Measurements from ENCODE around the gene WBP2.
"Not testable (repeated sequence)": the region's sequence is repeated elsewhere in the genome, so short reads cannot be mapped to it uniquely, and the experiment has no call there.

- TF ChIP-seq EZH2 (IDR thresholded peaks at IDR 0.05); POLR2AphosphoS5 (IDR thresholded peaks at IDR 0.05; ENCODE audit: borderline replicate concordance, low read depth, low read length); FOXP2 (optimal IDR thresholded peaks at IDR 0.05; ENCODE audit: control extremely low read depth, extremely low read length, insufficient read depth): not testable (repeated sequence)
Measured at GRCh38 chr17:75864887-75865286, 9.8 kb upstream of the WBP2 start.

Data from SK-N-MC (cell line).